Fibroblast of villous mesenchyme (primary cell): ENCODE measurements around the gene SPDYC. TPM values are rescaled to one million over a fixed set of nuclear protein-coding genes. Genes with fewer than 3 reads are reported as not detected.
"Not testable (repeated sequence)": the region's sequence is repeated elsewhere in the genome, so short reads cannot be mapped to it uniquely, and the experiment has no call there.

Experiments
- DNase-seq: peaks from one replicate; pipeline ENCODE4 v3.0.0-alpha.2; 2010; ENCODE audit warnings: low read depth
- H3K4me3 ChIP-seq: 2 replicates; pipeline ENCODE4 v1.5.1; 2011; ENCODE audit warnings: low read depth, mild to moderate bottlenecking, low read length
- CTCF ChIP-seq: IDR thresholded peaks from 2 replicates; pipeline ENCODE4 v1.5.1; 2012; ENCODE audit warnings: low read depth, mild to moderate bottlenecking, low read length; ENCODE audit not compliant: insufficient read depth
- total RNA-seq: library from RNA; depleted of rRNA; stranded (reverse); fragments of >200 nt; gene quantifications from 2 replicates; pipeline ENCODE4 v1.2.3, GENCODE V29; 2012

Gene SPDYC
- total RNA-seq, 1 donor: not detected

GRCh38 chr11:65134952-65135632, 34.9 kb upstream of the SPDYC start:
- H3K4me3 ChIP-seq: peak overlapping the region; percentile 90
- no peak for TF ChIP-seq CTCF
- peak; percentile 98 for DNase-seq

GRCh38 chr11:65135633-65136145, 34.3 kb upstream of the SPDYC start:
- peak overlapping the region; percentile 90 for H3K4me3 ChIP-seq
- no peak for TF ChIP-seq CTCF
- DNase-seq: no peak

- TF ChIP-seq CTCF: no peak
- no peak overlapping the region for H3K4me3 ChIP-seq
- DNase-seq: no peak
These were observed 33.4 kb upstream of the SPDYC start for GRCh38 chr11:65136515-65137096.

- DNase-seq: no peak
- no peak for TF ChIP-seq CTCF
- H3K4me3 ChIP-seq: no peak overlapping the region
These were observed 28.0 kb upstream of the SPDYC start for GRCh38 chr11:65141896-65142494.

- no peak overlapping the region for H3K4me3 ChIP-seq
- no peak for TF ChIP-seq CTCF
These were observed 22.5 kb upstream of the SPDYC start for GRCh38 chr11:65147352-65148075.

GRCh38 chr11:65148657-65149056, 21.4 kb upstream of the SPDYC start:
- no peak for TF ChIP-seq CTCF
- no peak for DNase-seq
- no peak overlapping the region for H3K4me3 ChIP-seq

More at GRCh38 chr11:65147352-65148075, 22.5 kb upstream of the SPDYC start:
- no peak for DNase-seq

GRCh38 chr11:65150131-65150508, 19.9 kb upstream of the SPDYC start:
- H3K4me3 ChIP-seq, DNase-seq: not testable (repeated sequence)
